Omental fat pad (tissue), 4 donors: ENCODE measurements around the gene MAT2B. TPM values are rescaled to one million over a fixed set of nuclear protein-coding genes. Genes with fewer than 3 reads are reported as not detected.

Experiments used
- ATAC-seq: fragments of 150-250 bp; one replicate; pipeline ENCODE4 v1.9.1; 2016; ENCODE audit warnings: mild to moderate bottlenecking, moderate library complexity; ENCODE audit not compliant: low FRiP score
- DNase-seq: peaks from one replicate; pipeline ENCODE4 v3.0.0-alpha.2; 2019; ENCODE audit warnings: low spot score
- CTCF ChIP-seq, 3 donors: fragments of 450-650 bp; IDR thresholded peaks; one replicate each; pipeline ENCODE4 v1.5.1; 2016 to 2017; ENCODE audit warnings: antibody characterized with exemption in 3 of 3, mild to moderate bottlenecking in 3 of 3, moderate library complexity in 2 of 3
- total RNA-seq, 4 donors: library from RNA; depleted of rRNA; stranded (reverse); fragments of >200 nt; gene quantifications; one replicate each; pipeline ENCODE4 v1.1.0, GENCODE V29; 2016

The MAT2B gene
- total RNA-seq, 4 donors from 2014 or later: 25.7 to 55.0 (median 41.3) TPM

GRCh38 chr5:163564321-163564938 is 59.0 kb downstream of the MAT2B start:
- DNase-seq: peak; percentile 61

GRCh38 chr5:163565492-163565891 is 60.1 kb downstream of the MAT2B start:
- no peak for TF ChIP-seq CTCF (IDR thresholded peaks at IDR 0.05)
- ATAC-seq: no peak
- DNase-seq: no peak

More at GRCh38 chr5:163564321-163564938, 59.0 kb downstream of the MAT2B start:
- peak in 2 of 3 donors; percentile 50 to 70 for TF ChIP-seq CTCF (IDR thresholded peaks at IDR 0.05)
- ATAC-seq: no peak

GRCh38 chr5:163565931-163566608 is 60.7 kb downstream of the MAT2B start:
- no peak for TF ChIP-seq CTCF (IDR thresholded peaks at IDR 0.05)
- DNase-seq (no peak), ATAC-seq (peak; percentile 60)

GRCh38 chr5:163566678-163567077 is 61.3 kb downstream of the MAT2B start:
- DNase-seq (no peak), ATAC-seq (no peak)
- TF ChIP-seq CTCF (IDR thresholded peaks at IDR 0.05): no peak

- TF ChIP-seq CTCF (IDR thresholded peaks at IDR 0.05): no peak
- DNase-seq (no peak), ATAC-seq (no peak)
Observed at GRCh38 chr5:163567811-163568210, 62.4 kb downstream of the MAT2B start.

Other genes with a start within 250 kb of the MAT2B start
- 100 to 1,000 TPM in 2 of 4 donors, 10 to 100 TPM in 2; 76.1 to 132 (median 106) TPM for gene CCNG1, start 68.0 kb upstream of the MAT2B start, total RNA-seq
- 1 to 10 TPM; 5.2 to 9.8 (median 5.9) TPM for gene NUDCD2, start 45.5 kb upstream of the MAT2B start, total RNA-seq
- 1 to 10 TPM in 2 of 4 donors, under 1 TPM in 1, not detected in 1; 0.32 to 2.6 (median 1.0) TPM for gene HMMR, start 45.0 kb upstream of the MAT2B start, total RNA-seq